HepG2 (cell line): Measurements from ENCODE around the gene SERP1. TPM values are rescaled to one million over a fixed set of nuclear protein-coding genes. Genes with fewer than 3 reads are reported as not detected.
"Not testable (repeated sequence)": the region's sequence is repeated elsewhere in the genome, so short reads cannot be mapped to it uniquely, and the experiment has no call there.

Source experiments
- ATAC-seq: fragments of 200-7000 bp; cut with Tn5 transposase; 3 replicates; pipeline ENCODE4 v1.9.1; 2020; ENCODE audit warnings: mild to moderate bottlenecking, moderate library complexity
- BruUV-seq: library from RNA; stranded (reverse); fragments of 400-500 nt; replicated peaks from 2 replicates; lab custom pipeline; 2021; lab: Mats Ljungman, UMichigan
- CTCF ChIA-PET: fragments of 300-600 bp; formaldehyde crosslinking; extraction: SDS; loops from one replicate; lab custom pipeline; 2021; ENCODE audit warnings: low total read pairs, inconsistent platforms, low intra/inter-chr PET ratio; lab: Yijun Ruan, JAX
- POLR2A ChIA-PET: fragments of 350-600 bp; sonication (Branson Sonifier 250); formaldehyde crosslinking; loops from one replicate; lab custom pipeline; 2020; ENCODE audit warnings: antibody characterized with exemption, inconsistent platforms; lab: Yijun Ruan, JAX
- DNase-seq: peaks from one replicate; pipeline ENCODE4 v3.0.0-alpha.2; 2015; ENCODE audit warnings: low spot score
- FAIRE-seq: peaks from 3 replicates; lab custom pipeline; 2011; peaks lifted over from hg19 to GRCh38; lab: Jason Lieb, UNC
- H2AFZ ChIP-seq: one replicate; pipeline ENCODE4 v1.6.1; 2011; ENCODE audit warnings: low read length, inconsistent platforms
- H3K27ac ChIP-seq: fragments of 300-600 bp; 3 replicates; pipeline ENCODE4 v1.8.0; 2011; ENCODE audit warnings: mixed run types, mild to moderate bottlenecking, mixed read lengths, low read length, inconsistent platforms; ENCODE audit not compliant: insufficient read depth; ENCODE audit errors: extremely low read length
- H3K27me3 ChIP-seq, 2 experiments: fragments of 200-600 bp in 1 of 2; 2 replicates in 1 of 2; 3 replicates in 1 of 2; pipeline versions ENCODE4 v1.6.0 to v1.8.0; 2011; ENCODE audit warnings: low read length in 2 of 2, mild to moderate bottlenecking in 2 of 2, moderate library complexity in 2 of 2, inconsistent platforms in 1 of 2; ENCODE audit not compliant: insufficient read depth in 2 of 2, control insufficient read depth in 1 of 2
- H3K36me3 ChIP-seq, 2 experiments: fragments of 200-600 bp in 1 of 2; replicated peaks in 1 of 2; 2 replicates in 1 of 2; 3 replicates in 1 of 2; pipeline versions ENCODE4 v1.5.1 to v1.8.0; 2011; ENCODE audit warnings: low read length in 2 of 2, inconsistent platforms in 1 of 2; ENCODE audit not compliant: insufficient read depth in 2 of 2, control insufficient read depth in 1 of 2
- H3K4me1 ChIP-seq: 2 replicates; pipeline ENCODE4 v1.5.1; 2012; ENCODE audit warnings: low read length, inconsistent platforms; ENCODE audit not compliant: insufficient read depth
- H3K4me2 ChIP-seq: 2 replicates; pipeline ENCODE4 v1.6.0; 2011; ENCODE audit warnings: low read depth, low read length, inconsistent platforms
- H3K4me3 ChIP-seq, 3 experiments: fragments of 200-600 bp in 1 of 3; sonication (generic), shearing (Covaris generic) in 1 of 3; replicated peaks in 1 of 3; 2 replicates each; pipeline ENCODE4 v1.5.1; 2011 to 2016; ENCODE audit warnings: low read length in 3 of 3, inconsistent platforms in 2 of 3, low read depth in 2 of 3, mild to moderate bottlenecking in 2 of 3, control low read depth in 1 of 3, mixed read lengths in 1 of 3; ENCODE audit not compliant: insufficient read depth in 1 of 3
- H3K79me2 ChIP-seq: one replicate; pipeline ENCODE4 v1.6.1; 2011; ENCODE audit warnings: low read length, inconsistent platforms; ENCODE audit not compliant: insufficient read depth
- H3K9ac ChIP-seq: 2 replicates; pipeline ENCODE4 v1.6.0; 2011; ENCODE audit warnings: mild to moderate bottlenecking, low read depth, low read length, inconsistent platforms; ENCODE audit not compliant: insufficient read depth
- H3K9me3 ChIP-seq: 2 replicates; pipeline ENCODE4 v1.5.1; 2012; ENCODE audit warnings: mild to moderate bottlenecking, low read length
- H4K20me1 ChIP-seq: 2 replicates; pipeline ENCODE4 v1.6.0; 2011; ENCODE audit warnings: inconsistent platforms, mild to moderate bottlenecking, low read length, moderate library complexity; ENCODE audit not compliant: insufficient read depth
- EP300 ChIP-seq, 3 experiments: sonication (generic) in 1 of 3; formaldehyde crosslinking in 1 of 3; IDR thresholded peaks; 2 replicates each; pipeline versions ENCODE4 v1.5.1 to v1.6.1; 2011 to 2020; ENCODE audit warnings: low read depth in 2 of 3, low read length in 2 of 3, borderline replicate concordance in 1 of 3, improper control_type of control experiment in 1 of 3, mild to moderate bottlenecking in 1 of 3, missing genetic modification reagents in 1 of 3, moderate library complexity in 1 of 3
- GMEB2 ChIP-seq: IDR thresholded peaks from 2 replicates; pipeline ENCODE4 v1.6.1; 2016; ENCODE audit warnings: missing biosample characterization, missing genetic modification reagents, low read depth
- NFKB2 ChIP-seq: sonication (generic); formaldehyde crosslinking; IDR thresholded peaks from 2 replicates; pipeline ENCODE4 v1.4.0; 2020; ENCODE audit warnings: missing genetic modification reagents, borderline replicate concordance
- SIX4 ChIP-seq: sonication (generic); formaldehyde crosslinking; IDR thresholded peaks from 2 replicates; pipeline ENCODE4 v1.4.0; 2020; ENCODE audit warnings: missing genetic modification reagents
- SP140L ChIP-seq: sonication (generic); formaldehyde crosslinking; IDR thresholded peaks from 2 replicates; pipeline ENCODE4 v1.4.0; 2020; ENCODE audit warnings: missing genetic modification reagents, borderline replicate concordance
- ZNF720 ChIP-seq: sonication (generic); formaldehyde crosslinking; IDR thresholded peaks from 2 replicates; pipeline ENCODE4 v1.4.0; 2020; ENCODE audit warnings: missing genetic modification reagents
- WGBS: methylation state at CpG from one replicate; pipeline ENCODE4 v1.1.6; 2017; ENCODE audit warnings: low lambda C conversion rate; 5-methylcytosine and 5-hydroxymethylcytosine counted together
- in situ Hi-C: cut with HindIII; loops from 2 replicates; pipeline ENCODE4 v1.10.0; 2017; ENCODE audit warnings: low pct_unique_long_range_greater_than_20kb; ENCODE audit not compliant: extremely low pct_ligation_motif_present
- intact Hi-C: fragments of 100-400 bp; cut with micrococcal nuclease; formaldehyde crosslinking; loops from one replicate; pipeline ENCODE4 v1.10.0; 2022; ENCODE audit not compliant: unreplicated experiment
- polyA plus RNA-seq, 8 experiments: library from polyadenylated mRNA; depleted of rRNA in 3 of 8; stranded (reverse) in 7 of 8; unstranded in 1 of 8; fragments of >200 nt; fragmentation: Illumina TruSeq in 4 of 8; extraction: Trizol in 4 of 8; gene quantifications; 2 replicates each; pipeline versions ENCODE4 v1.2.1 to v1.2.3, GENCODE V29; 2011 to 2016; ENCODE audit warnings: low read depth in 4 of 8, missing spikeins in 1 of 8, mixed read lengths in 1 of 8; ENCODE audit not compliant: insufficient read depth in 1 of 8
- total RNA-seq, 5 experiments: library from RNA; depleted of rRNA; stranded (reverse); fragments of >200 nt; fragmentation: Illumina TruSeq; extraction: Trizol; gene quantifications; 2 replicates each; pipeline ENCODE4 v1.2.3, GENCODE V29; 2016; ENCODE audit warnings: low read depth in 1 of 5

Gene SERP1
- total and polyA plus RNA-seq, 2 of the 13 experiments (the other 11 are each of a cell fraction or from before 2014, with no cell fraction given), result 61.2 to 95.0 TPM

DNA sequence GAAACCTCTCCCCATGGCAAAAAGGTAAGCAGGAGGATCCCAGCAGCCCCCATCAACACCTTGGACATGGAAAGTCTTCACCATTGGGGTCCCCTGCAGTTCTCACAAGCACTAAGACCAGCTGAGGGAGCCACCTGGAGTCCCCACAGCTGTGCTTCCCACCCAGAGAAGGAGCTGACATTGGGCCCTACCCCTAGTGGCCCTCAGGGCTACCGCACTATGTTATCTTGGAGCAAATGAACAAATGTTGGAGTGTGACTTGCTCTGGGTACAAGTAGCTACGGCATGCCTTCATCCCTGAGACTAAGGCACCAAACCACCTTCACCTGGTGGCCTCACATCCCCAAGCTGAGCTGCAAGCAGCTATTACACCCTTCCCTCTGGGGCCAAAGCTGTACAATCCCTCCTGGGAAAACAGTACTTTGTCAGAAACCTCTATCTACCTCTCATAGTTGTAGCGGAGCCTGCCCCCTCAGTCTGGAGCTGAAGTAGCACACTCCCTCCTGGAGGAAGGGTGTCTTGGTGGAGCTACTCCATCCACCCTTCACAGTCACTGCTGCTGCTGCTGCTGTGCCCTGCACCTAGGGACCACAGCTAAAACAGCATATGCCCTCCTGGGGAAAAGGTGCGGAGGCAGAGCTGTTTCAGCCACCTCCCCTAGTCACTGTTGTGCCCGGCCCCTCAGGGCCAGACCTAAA, 42.7 kb downstream of the SERP1 start:
- no peak overlapping the region for H3K4me3 ChIP-seq
- intact Hi-C loops (no loop called here), in situ Hi-C loops (no loop called here)
- H3K9me3 ChIP-seq, result peaks cover 12% of the 10 kb centered on the region
- POLR2A ChIA-PET, result interaction anchor here (0.7 kb wide), 1 partner anchor 43 kb away, joined by 3 read pairs; the partner anchor contains the start of genes EIF2A and SERP1
- no peaks in the 10 kb centered on the region; a peak in 1 of 5 replicates for H3K27me3 ChIP-seq
- no peaks in the 10 kb centered on the region for H3K4me1 ChIP-seq
- no peak for DNase-seq
- H3K4me2 ChIP-seq, result no peak overlapping the region
- no peak overlapping the region for H3K27ac ChIP-seq
- no TSS peak for BruUV-seq
- H3K9ac ChIP-seq, result no peak overlapping the region
- FAIRE-seq, result no peak
- no peak overlapping the region for H2AFZ ChIP-seq
- CTCF ChIA-PET, result interaction anchor here (1.2 kb wide), 1 partner anchor 217 kb away, joined by 3 read pairs; no protein-coding TSS in a partner anchor
- TF ChIP-seq NFKB2 (CRISPR knock-in tag), result no peak
- no peak for TF ChIP-seq SP140L (CRISPR knock-in tag)
- TF ChIP-seq SIX4 (CRISPR knock-in tag), result no peak
- TF ChIP-seq EP300 (IDR thresholded peaks at IDR 0.05; ENCODE audit: low read depth in 2 of 2, low read length in 2 of 2), result no peak
- no peak for TF ChIP-seq EP300 (CRISPR knock-in tag; IDR thresholded peaks at IDR 0.05; ENCODE audit: borderline replicate concordance)
- TF ChIP-seq GMEB2, result no peak
- TF ChIP-seq ZNF720 (CRISPR knock-in tag), result no peak
- TF ChIP-seq, all 625 proteins: peak for 0
- no CpG with 5 or more reads among the region's 5 CpGs for WGBS
- Histone ChIP-seq H3K79me2 (no peaks in the 10 kb centered on the region), H4K20me1 (no peaks in the 10 kb centered on the region), H3K36me3 (no peaks in the 10 kb centered on the region)
- ATAC-seq, result peak; percentile 94

DNA sequence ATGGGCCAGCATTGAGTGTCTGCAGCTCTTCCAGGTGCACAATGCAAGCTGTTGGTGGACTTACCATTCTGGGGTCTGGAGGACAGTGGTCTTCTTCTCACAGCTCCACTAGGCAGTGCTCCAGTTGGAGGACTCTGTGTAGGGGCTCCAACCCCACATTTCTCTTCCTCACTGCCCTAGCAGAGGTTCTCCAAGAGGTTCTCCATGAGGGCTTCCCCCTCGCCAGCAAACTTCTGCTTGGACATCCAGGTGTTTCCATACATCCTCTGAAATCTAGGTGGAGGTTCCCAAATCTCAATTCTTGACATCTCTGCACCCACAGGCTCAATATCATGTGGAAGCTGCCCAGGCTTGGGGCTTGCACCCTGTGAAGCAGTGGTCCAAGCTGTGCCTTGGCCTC, 45.3 kb downstream of the SERP1 start:
- DNase-seq, H2AFZ ChIP-seq, BruUV-seq, H3K4me2 ChIP-seq, H3K36me3 ChIP-seq, intact Hi-C loops, H3K27ac ChIP-seq, H3K79me2 ChIP-seq, H3K4me3 ChIP-seq, in situ Hi-C loops, ATAC-seq, H4K20me1 ChIP-seq, FAIRE-seq, POLR2A ChIA-PET, H3K27me3 ChIP-seq, H3K9ac ChIP-seq, H3K4me1 ChIP-seq, CTCF ChIA-PET: not testable (repeated sequence)
- WGBS, result 60% methylated on average over 1 of the region's 1 CpG
- peaks cover 12% of the 10 kb centered on the region for H3K9me3 ChIP-seq
